HG02870 (cell line): ENCODE data around the gene SNX21.

Experiments
- ATAC-seq: cut with Tn5 transposase; IDR thresholded peaks from one replicate; pipeline ENCODE4 v1.9.1; 2021; ENCODE audit warnings: mild to moderate bottlenecking, moderate library complexity; ENCODE audit not compliant: unreplicated experiment

SNX21 gene

DNA sequence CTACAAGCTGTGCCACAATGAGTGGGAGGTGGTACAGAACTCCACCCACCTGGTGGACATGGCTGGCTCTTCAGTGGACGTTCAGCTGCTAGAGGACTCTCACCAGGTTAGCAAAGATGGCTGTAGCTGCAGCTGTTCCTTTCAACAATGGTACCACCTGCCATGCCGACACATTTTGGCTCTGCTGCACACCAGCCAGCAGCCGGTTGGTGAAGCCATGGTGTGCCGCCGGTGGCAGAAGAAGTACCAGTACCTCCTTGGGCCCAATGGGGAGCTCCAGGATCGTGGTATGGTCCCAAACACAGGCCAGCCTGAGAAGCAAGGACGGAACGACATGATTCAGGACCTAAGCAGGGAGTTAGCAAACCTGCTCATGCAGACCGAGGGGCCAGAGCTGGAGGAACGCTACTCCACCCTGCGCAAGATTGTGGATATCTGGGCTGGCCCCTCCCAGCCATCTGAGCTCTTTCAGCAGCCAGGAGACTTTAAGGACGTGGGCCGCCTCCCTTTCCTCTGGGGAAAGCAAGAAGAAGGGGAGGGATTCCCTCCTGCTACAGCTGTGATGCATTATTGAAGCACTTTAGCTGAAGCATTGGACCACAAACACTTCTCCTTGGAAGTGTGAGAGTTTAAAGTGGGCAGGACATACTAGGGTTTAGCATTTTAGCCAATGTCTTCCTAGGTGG, 44.6 kb downstream of the SNX21 start:
- no peak for ATAC-seq

DNA sequence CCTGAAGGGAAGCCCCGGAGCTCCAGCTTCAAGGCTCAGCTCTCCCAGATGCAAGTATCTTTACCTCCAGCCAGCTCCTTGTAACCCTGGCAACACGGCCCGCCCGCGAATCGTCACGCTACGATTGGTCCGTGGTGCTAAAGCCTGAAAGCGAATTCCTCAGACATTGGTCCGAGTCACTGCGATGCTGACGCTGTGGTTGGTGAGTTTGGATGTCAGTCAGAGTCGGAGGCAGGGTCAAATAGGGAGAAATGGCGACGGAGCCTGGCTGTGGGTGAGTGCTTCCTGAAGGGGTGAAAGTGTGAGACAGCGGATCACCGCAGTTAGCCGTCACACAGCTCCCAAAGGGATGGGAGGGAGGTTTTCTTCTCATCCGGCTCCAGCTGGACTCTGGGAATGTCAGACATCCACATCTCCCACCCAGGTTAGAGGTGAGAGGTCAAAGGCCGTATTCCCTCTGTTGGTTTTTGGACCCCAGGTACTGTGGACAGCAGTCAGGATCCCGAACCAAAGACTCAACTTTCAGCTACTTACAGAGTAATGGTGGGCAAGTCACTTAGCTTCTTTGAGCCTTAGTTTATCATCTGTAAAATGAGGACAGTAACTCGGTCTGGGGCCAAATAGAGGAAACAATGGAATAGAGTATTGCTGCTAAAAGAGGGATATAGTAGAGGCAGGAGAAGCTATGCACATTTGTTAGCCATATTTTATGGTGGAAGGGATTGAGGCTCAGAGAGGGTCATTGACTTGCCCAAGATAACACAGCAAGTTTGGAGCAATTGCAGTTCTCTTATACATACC, 47.6 kb downstream of the SNX21 start, which contains the start of gene ZSWIM1:
Gene ZSWIM1, plus strand, starts transcription at position 240 of the 801 bp plus-strand sequence. CDS start 1,366 bp downstream, outside the sequence.
- peak; percentile 97 for ATAC-seq

DNA sequence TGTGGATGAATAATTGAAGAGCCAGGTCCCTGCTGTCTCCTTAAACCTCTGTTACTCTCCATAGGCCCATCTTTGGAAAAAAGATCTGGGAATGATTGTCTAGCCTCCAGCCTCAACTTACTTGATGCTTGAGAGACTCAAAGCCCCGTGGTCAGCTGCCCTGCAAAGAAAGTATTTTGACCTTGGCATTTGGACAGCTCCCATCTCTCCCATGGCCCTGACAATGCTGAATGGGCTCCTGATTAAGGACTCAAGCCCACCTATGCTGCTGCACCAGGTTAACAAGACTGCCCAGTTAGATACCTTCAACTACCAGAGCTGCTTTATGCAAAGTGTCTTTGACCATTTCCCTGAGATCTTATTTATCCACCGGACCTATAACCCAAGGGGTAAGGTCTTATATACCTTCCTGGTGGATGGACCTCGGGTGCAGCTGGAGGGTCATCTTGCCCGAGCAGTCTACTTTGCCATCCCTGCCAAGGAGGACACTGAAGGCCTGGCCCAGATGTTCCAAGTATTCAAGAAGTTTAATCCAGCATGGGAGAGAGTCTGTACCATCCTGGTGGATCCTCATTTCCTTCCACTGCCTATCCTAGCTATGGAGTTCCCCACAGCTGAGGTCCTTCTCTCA, 49.0 kb downstream of the SNX21 start:
- no peak for ATAC-seq

DNA sequence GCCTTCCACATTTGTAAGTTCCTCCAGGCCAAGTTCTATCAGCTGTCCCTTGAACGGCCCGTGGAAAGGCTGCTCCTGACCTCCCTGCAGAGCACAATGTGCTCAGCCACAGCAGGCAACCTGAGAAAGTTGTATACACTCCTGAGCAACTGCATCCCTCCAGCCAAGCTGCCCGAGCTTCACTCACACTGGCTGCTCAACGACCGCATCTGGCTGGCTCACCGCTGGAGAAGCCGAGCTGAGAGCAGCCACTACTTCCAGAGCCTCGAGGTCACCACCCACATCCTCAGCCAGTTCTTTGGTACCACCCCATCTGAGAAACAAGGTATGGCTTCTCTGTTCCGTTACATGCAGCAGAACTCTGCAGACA, 49.5 kb downstream of the SNX21 start:
- ATAC-seq, result no peak

DNA sequence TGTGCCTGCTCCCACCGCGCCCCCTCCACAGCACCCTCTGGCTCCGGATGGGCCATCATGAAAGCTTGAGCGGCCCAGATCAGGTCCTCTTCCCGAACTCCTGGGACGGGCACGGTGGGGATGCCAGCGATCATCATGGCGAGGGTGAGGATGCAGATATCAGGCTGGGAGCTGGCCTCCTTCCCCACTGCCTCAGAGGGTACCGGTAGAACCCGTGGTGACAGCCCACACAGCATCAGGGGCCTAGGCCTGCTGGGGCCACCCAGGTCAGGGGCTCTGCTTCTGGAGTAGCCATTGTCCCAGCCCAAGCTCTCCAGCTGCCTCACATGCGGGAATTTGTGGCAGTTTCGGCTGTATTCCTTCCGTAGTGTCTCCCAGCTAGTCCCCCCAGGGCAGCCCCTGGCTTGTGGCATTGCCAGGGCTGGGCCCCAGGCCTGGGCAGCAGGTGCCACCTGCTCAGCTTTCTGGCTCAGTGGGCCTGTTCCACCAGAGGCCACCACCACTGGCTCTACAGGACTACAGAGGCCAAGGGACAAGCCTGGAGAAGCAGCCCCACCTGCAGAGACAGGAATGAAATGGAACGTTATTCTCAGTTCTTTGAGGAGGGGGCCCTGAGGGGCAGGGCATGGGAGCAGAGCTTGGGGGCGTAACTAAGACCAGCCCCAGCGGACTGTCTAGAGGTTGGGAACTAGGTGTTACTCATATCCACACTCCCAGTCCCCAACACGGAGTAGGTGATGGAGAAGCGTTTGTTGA, 53.2 kb downstream of the SNX21 start:
- no peak for ATAC-seq

DNA sequence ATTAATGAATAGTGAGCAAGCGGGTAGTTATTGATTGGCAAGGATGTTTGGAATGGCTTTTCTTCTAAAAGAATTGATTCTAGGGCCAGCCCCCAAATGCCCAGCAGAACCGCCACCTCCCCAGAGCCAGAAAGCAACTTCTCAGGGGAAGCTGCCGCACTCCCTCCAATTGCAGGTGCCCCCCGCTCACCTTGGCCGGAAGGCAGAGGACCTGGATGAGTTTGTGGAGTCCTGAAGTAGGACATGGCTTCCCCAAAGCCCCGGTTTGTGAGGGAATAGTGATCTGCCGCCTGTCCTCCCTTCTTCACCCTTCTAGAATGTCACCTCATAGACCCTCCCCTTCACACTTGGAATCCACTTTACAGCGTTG, 53.7 kb downstream of the SNX21 start, which contains the start of gene SPATA25:
Gene SPATA25, minus strand, starts transcription at position 277 of the 370 bp plus-strand sequence. Its CDS starts 32 bp downstream, at position 245.
- ATAC-seq, result no peak

DNA sequence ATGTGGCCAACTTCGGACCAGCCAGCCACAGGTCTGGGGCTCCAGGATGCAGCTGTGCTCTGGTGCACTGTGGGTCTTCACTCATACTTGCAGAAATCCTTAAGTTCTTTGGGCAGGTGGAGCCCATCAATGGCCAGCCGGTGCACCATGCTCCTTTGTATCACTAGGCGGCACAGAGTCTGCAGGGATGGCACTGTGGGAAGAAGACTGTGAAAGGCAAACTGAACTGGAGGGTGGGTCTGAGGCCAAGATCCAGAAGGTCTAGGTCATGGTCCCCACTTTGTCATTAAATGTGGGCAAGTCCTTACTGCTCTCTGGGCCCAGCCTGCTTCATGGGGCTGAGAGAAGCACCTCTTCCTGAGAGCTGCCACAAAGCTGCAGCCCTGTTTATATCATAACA, 55.1 kb downstream of the SNX21 start:
- ATAC-seq, result no peak

DNA sequence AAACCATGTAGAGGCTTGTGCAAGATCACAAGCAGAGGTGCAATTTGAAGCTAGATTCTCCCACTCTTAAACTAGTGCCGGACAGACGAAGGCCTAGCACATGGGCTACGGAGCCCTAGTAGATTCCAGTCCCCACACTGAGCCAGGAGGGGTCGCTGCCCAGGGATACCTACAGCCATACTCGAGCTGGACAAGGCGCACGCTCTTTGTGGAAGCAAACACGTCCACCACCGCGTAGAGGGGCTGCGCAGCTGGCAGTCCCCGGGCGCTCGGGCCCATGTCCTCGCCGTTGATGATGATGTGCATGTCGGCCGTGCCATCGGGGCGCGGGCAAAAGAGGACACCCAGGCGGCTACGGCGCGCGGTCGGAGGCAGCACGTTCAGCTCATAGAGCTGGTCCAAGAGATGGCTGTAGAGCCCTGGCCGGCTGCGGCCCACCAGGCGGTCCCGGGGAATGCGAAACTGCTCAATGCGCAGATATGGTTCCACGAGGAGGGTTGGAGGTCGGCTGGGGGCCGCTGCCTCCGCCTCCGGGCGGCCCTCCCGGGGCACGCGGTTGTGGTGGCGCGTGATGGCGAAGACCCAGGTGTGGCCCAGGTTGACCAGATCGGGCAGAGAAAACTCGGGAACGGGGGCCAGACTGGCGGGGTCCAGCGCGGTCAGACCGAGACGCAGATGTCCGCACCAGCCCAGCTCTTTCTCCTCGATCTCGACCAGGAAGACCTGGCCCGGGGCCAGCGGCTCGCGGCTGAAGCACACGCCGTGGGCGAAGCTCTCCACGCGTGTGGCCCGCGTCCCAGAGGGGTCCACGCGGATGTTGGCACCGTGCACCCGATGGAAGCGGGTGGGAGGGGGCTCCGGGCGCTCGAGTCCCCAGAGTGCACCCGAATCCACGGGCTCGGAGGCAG, 56.7 kb downstream of the SNX21 start:
- no peak for ATAC-seq

DNA sequence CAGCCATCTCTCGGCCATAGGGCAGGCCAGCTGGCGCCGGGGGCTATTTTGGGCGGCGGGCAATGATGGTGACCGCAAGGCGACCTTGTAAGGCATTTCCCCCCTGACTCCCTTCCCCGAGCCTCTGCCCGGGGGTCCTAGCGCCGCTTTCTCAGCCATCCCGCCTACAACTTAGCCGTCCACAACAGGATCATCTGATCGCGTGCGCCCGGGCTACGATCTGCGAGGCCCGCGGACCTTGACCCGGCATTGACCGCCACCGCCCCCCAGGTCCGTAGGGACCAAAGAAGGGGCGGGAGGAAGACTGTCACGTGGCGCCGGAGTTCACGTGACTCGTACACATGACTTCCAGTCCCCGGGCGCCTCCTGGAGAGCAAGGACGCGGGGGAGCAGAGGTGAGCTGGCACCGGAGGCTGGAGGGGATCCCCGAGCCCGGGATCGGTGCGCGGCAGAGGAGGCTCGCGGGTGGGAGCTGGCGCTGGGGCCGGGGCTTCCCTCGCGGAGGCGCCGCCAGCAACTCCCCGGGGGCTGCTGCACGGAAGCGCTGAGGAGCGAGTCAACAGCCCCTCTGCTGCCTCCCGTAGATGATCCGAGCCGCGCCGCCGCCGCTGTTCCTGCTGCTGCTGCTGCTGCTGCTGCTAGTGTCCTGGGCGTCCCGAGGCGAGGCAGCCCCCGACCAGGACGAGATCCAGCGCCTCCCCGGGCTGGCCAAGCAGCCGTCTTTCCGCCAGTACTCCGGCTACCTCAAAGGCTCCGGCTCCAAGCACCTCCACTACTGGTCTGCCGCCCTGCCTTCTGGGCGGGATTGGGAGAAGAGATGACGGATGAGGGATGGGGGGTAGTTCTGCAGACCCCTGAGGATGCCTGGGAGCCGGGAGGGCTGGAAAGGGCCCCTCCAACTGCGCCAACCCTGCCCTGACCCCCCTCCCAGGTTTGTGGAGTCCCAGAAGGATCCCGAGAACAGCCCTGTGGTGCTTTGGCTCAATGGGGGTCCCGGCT, 57.7 kb downstream of the SNX21 start, which contains the start of the genes CTSA and NEURL2:
Gene CTSA, plus strand, starts transcription at position 351 of the 999 bp plus-strand sequence. Its CDS starts 234 bp downstream, at position 585.
Gene NEURL2, minus strand, starts transcription at position 224 of the 999 bp plus-strand sequence. Its CDS starts 217 bp downstream, at position 7.
- ATAC-seq, result peak; percentile 63

DNA sequence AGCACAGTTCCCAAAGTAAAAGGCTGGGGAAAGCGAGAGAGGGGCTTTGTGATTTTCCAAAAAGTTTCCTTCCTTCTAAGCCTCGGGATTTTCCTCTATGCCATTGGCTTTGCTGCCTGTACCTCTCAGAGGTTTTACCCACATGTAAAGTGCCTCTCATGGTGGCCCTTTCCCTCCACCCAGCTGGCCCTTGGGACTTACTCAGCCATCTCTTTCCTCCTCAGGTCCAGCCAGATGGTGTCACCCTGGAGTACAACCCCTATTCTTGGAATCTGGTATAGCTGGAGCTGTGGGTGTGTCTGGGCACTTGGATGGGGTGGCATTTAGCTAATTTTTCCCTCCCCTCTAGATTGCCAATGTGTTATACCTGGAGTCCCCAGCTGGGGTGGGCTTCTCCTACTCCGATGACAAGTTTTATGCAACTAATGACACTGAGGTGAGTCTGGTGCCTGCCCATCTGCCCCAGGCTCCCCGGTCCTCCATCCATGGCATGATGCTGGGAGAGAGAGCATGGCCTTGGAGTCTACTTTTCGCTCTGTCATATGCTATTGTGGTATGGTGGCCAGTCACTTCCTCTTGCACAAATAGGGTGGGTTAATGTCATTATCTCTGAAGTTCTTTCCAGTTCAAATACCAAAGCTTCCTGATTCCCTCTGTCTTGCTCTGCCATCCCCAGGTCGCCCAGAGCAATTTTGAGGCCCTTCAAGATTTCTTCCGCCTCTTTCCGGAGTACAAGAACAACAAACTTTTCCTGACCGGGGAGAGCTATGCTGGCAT, 58.6 kb downstream of the SNX21 start:
- ATAC-seq, result no peak
